Measurements from ENCODE around the gene NRG4.
"Not testable (repeated sequence)": the region's sequence is repeated elsewhere in the genome, so short reads cannot be mapped to it uniquely, and the experiment has no call there.

NRG4 gene

GRCh38 chr15:75992897-75993296 is 19.3 kb downstream of the NRG4 start:
- DNase-seq, result no peak

DNA sequence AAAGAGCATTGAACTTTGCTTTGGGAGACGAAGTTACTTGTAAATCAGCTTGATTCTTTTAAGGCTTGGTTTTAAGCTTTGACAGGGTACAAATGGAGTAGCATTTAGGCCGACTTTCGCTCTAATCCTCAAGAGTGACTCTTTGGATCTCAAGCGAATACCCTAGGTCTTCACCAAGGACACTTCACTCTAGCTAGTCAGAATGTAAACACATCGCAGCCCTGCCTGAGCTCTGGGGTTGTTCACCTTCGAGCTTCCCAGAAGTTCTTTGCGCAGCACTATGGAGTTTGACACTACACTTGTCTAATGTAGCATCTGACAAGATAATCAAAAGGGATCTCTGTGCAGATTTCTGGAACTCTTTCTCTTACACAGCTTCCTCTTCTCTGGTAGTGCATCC is 22.3 kb downstream of the NRG4 start:
- DNase-seq, result no peak

DNA sequence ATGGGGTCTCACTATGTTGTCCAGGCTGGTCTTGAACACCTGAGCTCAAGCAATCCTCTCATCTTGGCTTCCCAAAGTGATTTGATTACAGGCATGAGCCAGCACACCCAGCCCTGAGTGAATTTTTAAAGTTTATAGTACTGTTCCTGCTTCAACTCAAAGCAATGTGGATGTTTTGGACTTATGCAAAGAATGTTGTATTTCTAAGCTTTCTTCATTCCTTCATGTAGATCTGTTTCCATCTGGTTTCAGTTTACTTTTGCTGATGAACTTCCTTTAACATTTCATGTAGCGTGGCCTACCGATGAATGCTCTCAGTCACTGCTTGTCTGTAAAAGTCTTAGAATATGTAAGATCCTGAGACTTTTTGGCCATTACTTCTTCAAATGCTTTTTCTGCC is 23.2 kb downstream of the NRG4 start:
- DNase-seq, result no peak

DNA sequence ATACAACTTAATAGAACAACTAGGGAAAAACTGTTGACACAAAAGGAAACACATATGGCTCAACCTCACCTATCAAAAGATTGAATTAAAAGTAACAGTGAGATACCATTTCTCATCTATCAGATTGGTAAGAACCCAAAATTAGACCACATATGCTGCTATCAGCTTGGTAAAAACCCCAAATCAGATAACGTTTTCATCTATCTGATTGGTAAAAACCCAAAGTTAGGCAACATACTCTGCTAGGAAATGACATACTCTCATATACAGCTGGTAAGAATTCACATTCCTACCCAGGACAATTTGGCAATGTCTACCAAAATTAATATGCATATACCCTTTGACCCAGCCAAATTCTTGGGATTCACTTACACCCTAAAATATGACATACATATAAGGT is 26.3 kb downstream of the NRG4 start:
- no peak for DNase-seq

DNA sequence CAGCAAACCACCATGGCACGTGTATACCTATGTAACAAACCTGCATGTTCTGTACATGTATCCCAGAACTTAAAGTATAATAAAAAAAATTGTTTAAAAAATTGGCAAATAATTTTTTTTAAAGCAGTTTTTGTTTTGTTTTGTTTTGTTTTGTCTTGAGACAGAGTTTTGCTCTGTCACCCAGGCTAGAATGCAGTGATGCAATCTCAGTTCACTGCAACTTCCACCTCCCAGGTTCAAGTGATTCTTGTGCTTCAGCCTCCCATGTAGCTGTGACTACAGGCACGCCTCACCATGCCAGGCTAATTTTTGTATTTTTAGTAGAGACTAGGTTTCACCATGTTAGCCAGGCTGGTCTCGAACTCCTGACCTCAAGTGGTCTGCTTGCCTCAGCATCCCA is 27.5 kb downstream of the NRG4 start:
- DNase-seq, result not testable (repeated sequence)

DNA sequence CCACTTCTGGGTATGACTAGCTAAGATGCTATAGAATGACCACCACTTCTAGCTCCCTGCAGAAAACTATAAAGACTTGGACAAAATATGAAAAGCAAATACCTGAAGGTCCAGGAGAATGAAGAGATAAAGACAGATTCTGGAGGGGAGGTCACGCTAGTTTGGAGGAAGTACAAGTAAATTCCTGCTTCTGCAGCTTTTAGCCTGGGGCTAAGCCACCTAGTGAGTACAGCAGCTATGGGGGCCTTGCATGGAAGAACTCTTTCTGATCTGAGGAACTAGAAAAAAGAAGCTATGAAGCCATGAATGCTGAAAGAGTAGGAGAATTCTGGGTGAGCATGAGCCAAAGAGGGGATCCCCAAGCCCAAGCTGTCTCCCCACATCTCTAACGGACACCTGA is 29.8 kb downstream of the NRG4 start:
- DNase-seq, result no peak

DNA sequence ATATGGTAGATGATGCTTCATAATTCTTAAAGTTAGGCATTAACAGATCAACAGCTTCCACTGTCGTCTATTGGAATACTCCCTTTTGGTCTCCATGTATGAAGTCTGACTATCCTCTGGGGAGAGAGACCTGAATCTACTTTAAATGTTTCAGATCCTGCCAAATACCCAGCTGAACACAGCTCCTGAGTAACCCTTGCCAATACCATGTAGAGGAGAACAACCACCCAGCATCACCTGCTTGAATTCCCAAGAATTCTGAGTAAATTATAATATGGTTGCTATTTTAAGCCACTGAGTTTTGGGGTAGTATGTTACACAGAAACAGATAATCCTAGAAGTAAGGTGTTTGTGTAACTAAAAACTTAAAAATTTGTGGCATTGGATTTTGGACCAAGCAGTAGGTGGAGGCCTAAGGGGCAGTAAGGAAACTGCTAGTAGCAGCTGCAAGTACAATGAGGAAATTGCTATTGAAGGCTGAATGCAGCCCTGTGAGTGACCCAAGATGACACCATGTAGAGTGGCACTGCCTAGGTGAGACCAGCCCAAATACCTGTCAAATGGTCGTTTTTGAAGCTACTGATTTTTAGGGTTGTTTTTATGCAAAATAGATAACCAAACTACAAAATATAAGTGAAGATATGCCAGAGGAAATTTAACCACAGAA is 30.9 kb downstream of the NRG4 start:
- no peak for DNase-seq

- not testable (repeated sequence) for DNase-seq
Measured at GRCh38 chr15:75976766-75977165, 35.5 kb downstream of the NRG4 start.

- DNase-seq, result no peak
Measured at GRCh38 chr15:75966073-75966472, 46.2 kb downstream of the NRG4 start.

- no peak for DNase-seq
Measured at GRCh38 chr15:75961331-75961730, 50.9 kb downstream of the NRG4 start.

- no peak for DNase-seq
Measured at GRCh38 chr15:75955720-75956119, 56.5 kb downstream of the NRG4 start.

DNA sequence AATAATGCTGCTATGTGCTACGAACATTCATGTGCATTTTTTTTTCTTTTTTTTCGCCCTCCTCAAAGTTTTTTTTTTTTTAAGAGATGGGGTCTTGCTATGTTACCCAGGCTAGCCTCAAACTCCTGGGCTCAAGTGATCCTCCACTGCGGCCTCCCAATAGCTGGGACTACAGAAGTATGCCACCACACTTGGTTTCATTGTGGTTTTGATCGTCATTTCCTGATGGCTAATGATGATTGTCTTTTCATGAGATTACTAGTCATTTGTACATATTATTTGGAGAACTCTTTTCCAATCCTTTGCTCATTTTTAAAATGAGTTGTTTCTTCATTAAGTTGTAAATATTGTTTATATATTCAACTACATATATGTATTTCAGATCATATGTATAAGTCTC is 59.7 kb downstream of the NRG4 start:
- DNase-seq, result no peak

DNA sequence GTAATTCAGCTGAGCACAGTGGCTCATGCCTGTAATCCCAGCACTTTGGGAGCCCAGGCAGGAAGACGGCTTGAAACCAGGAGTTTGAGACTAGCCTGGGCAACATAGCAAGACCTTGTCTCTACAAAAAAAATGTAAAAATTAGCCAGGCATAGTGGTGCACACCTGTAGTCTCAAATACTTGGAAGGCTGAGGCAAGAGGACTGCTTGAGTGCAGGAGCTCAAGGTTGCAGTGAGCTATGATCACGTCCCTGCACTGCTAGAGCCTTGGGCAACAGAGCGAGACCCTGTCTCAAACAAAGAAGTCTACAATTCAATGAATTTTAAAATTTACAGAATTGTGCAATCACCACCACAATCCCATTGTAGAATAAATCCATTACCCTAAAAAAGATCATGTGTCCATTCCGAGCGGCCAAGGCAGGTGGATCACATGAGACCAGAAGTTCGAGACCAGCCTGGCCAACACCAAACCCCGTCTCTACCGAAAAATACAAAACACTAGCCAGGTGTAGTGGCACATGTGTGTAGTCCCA is 63.4 kb downstream of the NRG4 start:
- DNase-seq, result no peak

GRCh38 chr15:75947092-75947491 is 65.1 kb downstream of the NRG4 start:
- DNase-seq, result no peak

- no peak for DNase-seq
Measured at GRCh38 chr15:75945953-75946352, 66.3 kb downstream of the NRG4 start.

DNA sequence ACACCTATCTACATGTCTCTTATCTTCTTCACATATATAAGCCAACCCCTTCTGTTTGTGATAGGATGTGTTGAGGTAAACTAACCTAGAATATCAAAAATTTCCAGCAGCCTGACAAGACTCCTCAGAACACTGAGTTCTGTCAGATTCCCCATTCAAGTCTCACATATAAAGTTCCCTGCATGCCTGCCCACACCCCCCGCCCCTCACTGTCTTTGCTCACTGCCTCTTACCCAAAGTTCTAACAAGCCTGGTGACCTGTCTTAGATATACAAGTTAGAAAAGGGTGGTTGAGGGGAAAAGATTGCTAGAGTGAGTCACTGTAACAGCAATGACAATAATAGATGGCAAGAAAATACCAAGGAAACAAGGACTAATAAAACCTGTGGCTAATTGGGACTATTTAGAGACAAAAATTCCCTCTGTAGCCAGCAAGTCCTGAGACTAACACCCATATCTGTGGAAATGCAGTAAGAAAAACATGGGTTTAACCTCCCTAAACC is 68.5 kb downstream of the NRG4 start:
- no peak for DNase-seq

GRCh38 chr15:75943246-75943645 is 69.0 kb downstream of the NRG4 start:
- no peak for DNase-seq

DNA sequence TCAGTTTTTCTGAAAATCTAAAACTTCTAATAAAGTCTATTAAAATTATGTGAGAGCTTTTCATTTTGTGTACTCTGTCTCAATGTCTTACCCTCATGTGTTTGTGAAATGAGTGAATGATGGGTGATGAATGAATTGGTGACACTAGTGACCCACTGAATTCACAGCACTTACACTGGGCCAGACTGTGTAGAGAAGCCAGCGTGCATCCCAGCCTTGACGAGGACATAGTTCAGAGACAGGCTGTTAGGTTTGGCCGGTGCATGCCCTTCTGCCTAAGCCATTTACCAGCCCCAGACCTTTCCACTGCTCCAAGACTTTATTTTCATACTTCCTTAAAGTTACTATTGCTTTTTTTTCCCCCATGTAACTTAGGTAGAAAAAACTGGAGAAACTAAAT is 69.8 kb downstream of the NRG4 start:
- DNase-seq, result no peak

GRCh38 chr15:75930866-75931265 is 81.4 kb downstream of the NRG4 start:
- DNase-seq, result no peak

GRCh38 chr15:75929799-75930565 is 82.2 kb downstream of the NRG4 start:
- DNase-seq, result no peak

DNA sequence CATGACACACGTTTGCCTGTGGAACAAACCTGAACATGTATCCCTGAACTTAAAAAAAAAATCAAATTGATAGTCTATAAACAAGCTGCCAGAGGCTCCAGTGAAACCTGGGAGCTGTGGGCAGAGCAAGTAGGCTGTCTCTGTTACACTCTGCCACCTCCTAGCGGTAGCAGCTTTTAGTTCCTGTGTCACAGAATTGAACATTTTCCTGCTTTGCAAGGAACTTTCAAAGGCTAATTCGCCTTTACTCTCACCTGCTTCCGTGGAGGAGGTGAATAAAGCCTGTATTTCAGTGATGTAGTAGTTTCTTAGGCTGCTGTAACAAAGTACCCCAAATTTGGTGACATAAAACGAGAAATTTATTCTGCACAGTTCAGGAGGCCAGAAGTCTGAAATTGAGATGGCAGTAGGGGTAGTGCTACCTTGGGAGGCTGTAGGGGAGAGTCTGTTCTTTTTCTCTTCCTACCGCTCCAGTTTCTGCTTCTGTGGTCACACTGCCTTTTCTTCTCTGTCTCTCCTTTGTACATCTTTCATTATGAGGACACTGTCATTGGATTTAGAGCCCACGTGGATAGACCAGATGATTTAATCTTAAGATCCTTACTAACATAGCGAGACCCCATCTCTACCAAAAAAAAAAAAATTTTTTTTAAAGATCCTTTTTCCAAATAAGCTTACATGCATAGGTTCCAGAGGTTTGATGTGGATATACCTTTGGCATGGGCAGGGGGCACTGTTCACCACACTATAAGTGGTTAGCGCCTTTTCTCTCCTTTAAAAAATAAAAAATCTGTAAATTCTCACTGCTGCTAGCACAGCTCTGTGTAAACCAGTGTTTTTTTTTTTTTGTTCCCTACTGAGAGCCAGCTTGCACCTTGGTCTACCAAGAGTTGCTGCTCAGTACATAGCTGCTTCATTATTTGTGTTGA is 83.3 kb downstream of the NRG4 start:
- no peak for DNase-seq

DNA sequence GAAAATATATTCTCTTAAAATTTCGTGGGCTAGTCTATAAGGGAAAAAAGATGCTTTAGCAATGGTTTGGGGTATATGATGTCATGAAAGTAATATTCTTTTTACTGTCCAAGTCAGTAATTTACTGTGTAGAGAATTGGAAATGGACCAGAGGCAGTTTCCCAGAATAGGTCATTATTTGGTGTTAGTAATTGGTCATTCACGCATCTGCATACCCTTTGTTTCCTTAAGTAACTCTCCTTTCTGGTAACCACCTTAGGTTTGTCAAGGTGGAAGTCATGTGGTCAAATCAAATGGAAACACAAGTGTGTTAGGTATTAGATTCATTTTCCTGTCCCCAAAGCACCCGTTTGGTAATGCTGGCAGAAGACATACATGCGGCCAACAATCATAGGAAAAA is 84.6 kb downstream of the NRG4 start:
- no peak for DNase-seq

GRCh38 chr15:75926931-75927330 is 85.3 kb downstream of the NRG4 start:
- no peak for DNase-seq

Data from cerebellar nuclear complex (tissue), 1 donor.